Glutamatergic neuron (in vitro differentiated cells): ENCODE measurements around the gene L1CAM. TPM values are rescaled to one million over a fixed set of nuclear protein-coding genes. Genes with fewer than 3 reads are reported as not detected.

Experiments
- DNase-seq: peaks from one replicate; pipeline ENCODE4 v3.0.0; 2022
- H3K27ac Mint-ChIP-seq: one replicate; pipeline ENCODE4 v1.8.0; 2020; ENCODE audit warnings: mild to moderate bottlenecking, mixed read lengths, inconsistent platforms; ENCODE audit not compliant: unreplicated experiment
- H3K27me3 Mint-ChIP-seq: one replicate; pipeline ENCODE4 v1.8.0; 2020; ENCODE audit warnings: mild to moderate bottlenecking, moderate library complexity, mixed read lengths, inconsistent platforms; ENCODE audit not compliant: unreplicated experiment
- H3K36me3 Mint-ChIP-seq: one replicate; pipeline ENCODE4 v1.8.0; 2020; ENCODE audit warnings: mild to moderate bottlenecking, mixed read lengths, inconsistent platforms; ENCODE audit not compliant: unreplicated experiment
- H3K4me1 Mint-ChIP-seq: one replicate; pipeline ENCODE4 v1.8.0; 2020; ENCODE audit warnings: mild to moderate bottlenecking, low read depth, mixed read lengths, inconsistent platforms; ENCODE audit not compliant: unreplicated experiment
- H3K4me3 Mint-ChIP-seq: one replicate; pipeline ENCODE4 v1.8.0; 2020; ENCODE audit warnings: mild to moderate bottlenecking, mixed read lengths, inconsistent platforms; ENCODE audit not compliant: unreplicated experiment
- H3K9me3 Mint-ChIP-seq: one replicate; pipeline ENCODE4 v1.8.0; 2020; ENCODE audit warnings: mild to moderate bottlenecking, moderate library complexity, mixed read lengths, inconsistent platforms; ENCODE audit not compliant: unreplicated experiment
- CTCF ChIP-seq: fragments of 200-600 bp; sonication (generic); IDR thresholded peaks from one replicate; pipeline ENCODE4 v1.5.0; 2021; ENCODE audit not compliant: partially characterized antibody, unreplicated experiment
- total RNA-seq: library from RNA; stranded (reverse); fragmentation: NEBNext Ultra II Directional; extraction: Animal tissue kit (Norgen Biotek cat#: 25700); gene quantifications from one replicate; pipeline ENCODE4 v1.2.1, GENCODE V29; 2021; ENCODE audit not compliant: unreplicated experiment

L1CAM gene
- total RNA-seq, 1 donor from 2014 or later = 925 TPM

- H3K27me3 Mint-ChIP-seq = peaks cover 3% of the 10 kb centered on the region
- H3K4me1 Mint-ChIP-seq = peaks cover 4% of the 10 kb centered on the region
- no peak overlapping the region for H3K27ac Mint-ChIP-seq
- no peak overlapping the region for H3K4me3 Mint-ChIP-seq
- DNase-seq = no peak
- no peaks in the 10 kb centered on the region for H3K9me3 Mint-ChIP-seq
- H3K36me3 Mint-ChIP-seq = no peaks in the 10 kb centered on the region
- TF ChIP-seq CTCF = no peak
Measured at GRCh38 chrX:153812220-153812619, 73.8 kb downstream of the L1CAM start.

Other genes starting within 250 kb of the L1CAM start
- gene DUSP9, start 239.0 kb downstream of the L1CAM start, total RNA-seq = 0.61 TPM
- gene PNCK, start 212.4 kb downstream of the L1CAM start, total RNA-seq = 4.3 TPM
- 108 TPM for gene SLC6A8, start 198.2 kb downstream of the L1CAM start, total RNA-seq
- gene BCAP31, start 161.8 kb downstream of the L1CAM start, total RNA-seq = 155 TPM
- 13.5 TPM for gene ABCD1, start 161.3 kb downstream of the L1CAM start, total RNA-seq
- 5.8 TPM for gene PLXNB3, start 121.9 kb downstream of the L1CAM start, total RNA-seq
- gene SRPK3, start 105.1 kb downstream of the L1CAM start, total RNA-seq = not detected
- 56.7 TPM for gene IDH3G, start 91.8 kb downstream of the L1CAM start, total RNA-seq
- gene SSR4, start 91.5 kb downstream of the L1CAM start, total RNA-seq = 277 TPM
- gene PDZD4, start 55.6 kb downstream of the L1CAM start, total RNA-seq = 41.8 TPM
- gene AVPR2, start 18.5 kb upstream of the L1CAM start, total RNA-seq = not detected
- gene ARHGAP4, start 40.1 kb upstream of the L1CAM start, total RNA-seq = 33.5 TPM
- gene NAA10, start 48.9 kb upstream of the L1CAM start, total RNA-seq = 129 TPM
- 16.1 TPM for gene RENBP, start 58.5 kb upstream of the L1CAM start, total RNA-seq
- gene HCFC1, start 85.6 kb upstream of the L1CAM start, total RNA-seq = 84.0 TPM
- 6.7 TPM for gene TMEM187, start 86.6 kb upstream of the L1CAM start, total RNA-seq
- 60.3 TPM for gene IRAK1, start 133.7 kb upstream of the L1CAM start, total RNA-seq
- gene MECP2, start 211.5 kb upstream of the L1CAM start, total RNA-seq = 60.0 TPM